Stimulated activated CD4-positive, alpha-beta T cell treated with anti-CD3 and anti-CD28 coated beads, Interleukin-15, amount 100 ng/mL, for 48 hours (primary cell): ENCODE measurements around the gene DCAF11.
A peak's percentile ranks its signal among the peaks of the same experiment; 100 is the strongest.

ENCODE experiments used
- DNase-seq, 2 donors: peaks; one replicate each; pipeline ENCODE4 v3.0.0-alpha.2; 2020; ENCODE audit warnings: low read depth in 2 of 2

The DCAF11 gene

GRCh38 chr14:24139272-24139934, 24.8 kb downstream of the DCAF11 start:
- DNase-seq, result no peak

GRCh38 chr14:24141097-24141880, 26.7 kb downstream of the DCAF11 start, which contains the start of gene EMC9:
TSS of gene EMC9 (minus strand) at chr14:24141591. CDS start at chr14:24141304, 287 bp downstream.
- DNase-seq, result peak; percentile 100

GRCh38 chr14:24143511-24143910, 28.9 kb downstream of the DCAF11 start:
- no peak for DNase-seq

GRCh38 chr14:24144451-24144850, 29.9 kb downstream of the DCAF11 start:
- no peak for DNase-seq

- no peak for DNase-seq
These were observed 30.6 kb downstream of the DCAF11 start for GRCh38 chr14:24145219-24145618.

GRCh38 chr14:24145690-24146452, 31.3 kb downstream of the DCAF11 start:
- DNase-seq, result no peak

- peak; percentile 89 to 92 for DNase-seq
These were observed 31.9 kb downstream of the DCAF11 start, which contains the start of gene PSME2 for GRCh38 chr14:24146453-24146977. TSS of gene PSME2 (minus strand) at chr14:24146610. CDS start at chr14:24146581, 29 bp downstream.

- DNase-seq, result peak; percentile 96 to 98
These were observed 32.6 kb downstream of the DCAF11 start, which contains the start of gene RNF31 for GRCh38 chr14:24146978-24147760. TSS of gene RNF31 (plus strand) at chr14:24147498. CDS start at chr14:24147699, 201 bp downstream.

GRCh38 chr14:24147761-24148428, 33.3 kb downstream of the DCAF11 start:
- DNase-seq, result no peak

GRCh38 chr14:24149302-24149969, 34.9 kb downstream of the DCAF11 start:
- DNase-seq, result no peak

GRCh38 chr14:24150061-24150460, 35.5 kb downstream of the DCAF11 start:
- no peak for DNase-seq

GRCh38 chr14:24150567-24150966, 36.0 kb downstream of the DCAF11 start:
- no peak for DNase-seq

GRCh38 chr14:24150993-24151392, 36.4 kb downstream of the DCAF11 start:
- DNase-seq, result no peak

GRCh38 chr14:24151404-24152080, 37.0 kb downstream of the DCAF11 start:
- no peak for DNase-seq

- DNase-seq, result no peak
These were observed 40.5 kb downstream of the DCAF11 start for GRCh38 chr14:24155100-24155499.

GRCh38 chr14:24156840-24157239, 42.3 kb downstream of the DCAF11 start:
- DNase-seq, result no peak

- no peak for DNase-seq
These were observed 42.8 kb downstream of the DCAF11 start for GRCh38 chr14:24157331-24157730.

GRCh38 chr14:24159777-24160498, 45.4 kb downstream of the DCAF11 start:
- no peak for DNase-seq

GRCh38 chr14:24160499-24160849, 45.9 kb downstream of the DCAF11 start:
- DNase-seq, result no peak
